Karpas-422 (cell line): ENCODE results near the gene RNF225. TPM values are rescaled to one million over a fixed set of nuclear protein-coding genes. Genes with fewer than 3 reads are reported as not detected.
"Not testable (repeated sequence)": the region's sequence is repeated elsewhere in the genome, so short reads cannot be mapped to it uniquely, and the experiment has no call there.

Source experiments
- DNase-seq: peaks from one replicate; pipeline ENCODE4 v3.0.0-alpha.2; 2015
- H2AFZ ChIP-seq: fragments of 200-600 bp; sonication (generic); 2 replicates; pipeline ENCODE4 v1.6.1; 2014; ENCODE audit warnings: antibody characterized with exemption, low read length, mixed read lengths
- H3K27ac ChIP-seq: fragments of 200-600 bp; sonication (generic); 2 replicates; pipeline ENCODE4 v1.5.1; 2014; ENCODE audit warnings: mild to moderate bottlenecking, low read length, moderate library complexity
- H3K27me3 ChIP-seq: fragments of 200-600 bp; sonication (generic); 2 replicates; pipeline ENCODE4 v1.6.1; 2014; ENCODE audit warnings: low read length, mixed read lengths
- H3K36me3 ChIP-seq: fragments of 200-600 bp; sonication (generic); 2 replicates; pipeline ENCODE4 v1.6.1; 2014; ENCODE audit warnings: low read length, mixed read lengths; ENCODE audit not compliant: insufficient read depth
- H3K4me1 ChIP-seq: fragments of 200-600 bp; sonication (generic); 2 replicates; pipeline ENCODE4 v1.6.1; 2014; ENCODE audit warnings: mild to moderate bottlenecking, low read length, mixed read lengths
- H3K4me2 ChIP-seq: fragments of 200-600 bp; sonication (generic); 2 replicates; pipeline ENCODE4 v1.6.1; 2014; ENCODE audit warnings: low read length, low read depth, mild to moderate bottlenecking; ENCODE audit not compliant: poor library complexity, severe bottlenecking
- H3K4me3 ChIP-seq: fragments of 200-600 bp; sonication (generic); 2 replicates; pipeline ENCODE4 v1.5.1; 2014; ENCODE audit warnings: mild to moderate bottlenecking, antibody characterized with exemption, low read length, mixed read lengths
- H3K79me2 ChIP-seq: fragments of 200-600 bp; sonication (generic); 2 replicates; pipeline ENCODE4 v1.6.1; 2014; ENCODE audit warnings: mild to moderate bottlenecking, low read length, mixed read lengths
- H3K9ac ChIP-seq: fragments of 200-600 bp; sonication (generic); 2 replicates; pipeline ENCODE4 v1.6.0; 2014; ENCODE audit warnings: low read length
- H3K9me2 ChIP-seq: fragments of 200-600 bp; sonication (generic), shearing (Covaris generic); replicated peaks from 2 replicates; pipeline ENCODE4 v1.6.0; 2014; ENCODE audit warnings: mild to moderate bottlenecking, low read length, moderate library complexity; ENCODE audit not compliant: insufficient read depth
- H3K9me3 ChIP-seq: fragments of 300-700, 200-600 bp; sonication (generic); 2 replicates; pipeline ENCODE4 v1.6.1; 2014; ENCODE audit warnings: low read length, mixed read lengths
- H4K20me1 ChIP-seq: fragments of 200-600 bp; sonication (generic); 2 replicates; pipeline ENCODE4 v1.6.1; 2014; ENCODE audit warnings: mild to moderate bottlenecking, antibody characterized with exemption, low read length, low read depth; ENCODE audit not compliant: insufficient read depth
- total RNA-seq: library from RNA; depleted of rRNA; stranded (reverse); fragments of >200 nt; shearing (Covaris generic); gene quantifications from 2 replicates; pipeline ENCODE4 v1.2.3, GENCODE V29; 2014; ENCODE audit warnings: low replicate concordance; rRNA removed

Gene RNF225
- total RNA-seq: 0.90 and 0.97 TPM in 2 replicates

DNA sequence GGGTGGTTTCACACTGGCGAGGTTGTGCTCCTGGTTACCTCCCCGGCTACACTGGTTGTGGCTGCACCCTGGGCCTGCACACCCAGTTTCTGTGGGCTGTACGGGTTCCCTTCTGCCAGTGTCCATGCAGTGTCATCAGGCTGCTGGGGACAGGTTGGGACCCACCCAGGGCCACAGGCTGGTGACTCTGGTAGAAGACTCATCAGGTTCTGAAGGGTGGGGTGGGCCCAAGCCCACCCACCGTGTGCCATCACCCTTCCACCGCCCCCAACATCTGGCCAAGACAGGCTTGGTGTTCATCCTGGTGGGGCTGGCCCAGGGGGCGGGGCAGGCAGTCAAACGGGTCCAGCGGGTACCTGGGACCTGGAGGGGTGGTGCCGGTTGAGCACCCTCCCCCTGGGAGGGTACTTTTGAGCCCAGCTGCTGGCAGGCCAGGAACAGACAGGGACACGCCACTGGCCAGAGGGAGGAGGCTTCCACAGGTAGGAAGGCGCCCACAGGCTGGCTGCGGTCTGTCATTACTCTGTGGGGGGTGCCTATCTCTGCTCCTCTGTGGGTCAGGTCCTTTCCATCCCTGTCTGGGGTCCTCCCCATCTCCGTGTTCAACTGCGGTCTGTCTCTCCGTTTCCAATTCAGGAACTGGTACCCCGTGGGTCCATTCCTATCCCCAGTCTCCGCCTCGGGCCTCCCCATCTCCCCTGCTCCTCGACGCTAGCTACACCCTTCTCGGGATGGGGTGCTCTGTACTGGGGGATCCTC is at the start of gene RNF225:
Gene RNF225 (plus strand): TSS at position 437 of the 759 bp plus-strand sequence. CDS start 434 bp downstream, outside the sequence.
- Histone ChIP-seq H3K36me3 (peaks cover 30% of the 10 kb centered on the region), H3K9ac (no peak within 1 kb of the TSS)

GRCh38 chr19:58346961-58347929 is 48.2 kb upstream of the RNF225 start:
- Histone ChIP-seq H3K9me3 (no peaks in the 10 kb centered on the region), H3K27ac (no peak overlapping the region), H3K27me3 (no peaks in the 10 kb centered on the region), H4K20me1 (no peaks in the 10 kb centered on the region), H2AFZ (peak overlapping the region; percentile 76), H3K9me2 (no peaks in the 10 kb centered on the region), H3K9ac (peak overlapping the region; percentile 88), H3K79me2 (peaks cover 38% of the 10 kb centered on the region), H3K4me2 (peak overlapping the region; percentile 77), H3K4me3 (peak overlapping the region; percentile 88), H3K4me1 (peaks cover 22% of the 10 kb centered on the region), H3K36me3 (no peaks in the 10 kb centered on the region)
- DNase-seq: peak; percentile 95

More for the DNA sequence above, at the start of gene RNF225:
- no peak within 1 kb of the TSS for H2AFZ ChIP-seq
- no peaks in the 10 kb centered on the region for H3K27me3 ChIP-seq
- H4K20me1 ChIP-seq: peaks cover 39% of the 10 kb centered on the region
- no peaks in the 10 kb centered on the region for H3K9me3 ChIP-seq
- no peak within 1 kb of the TSS for H3K27ac ChIP-seq
- no peak within 1 kb of the TSS for H3K4me2 ChIP-seq
- peak; percentile 72 for DNase-seq
- H3K9me2 ChIP-seq: no peaks in the 10 kb centered on the region
- H3K4me3 ChIP-seq: no peak within 1 kb of the TSS
- peaks cover 3% of the 10 kb centered on the region for H3K4me1 ChIP-seq
- H3K79me2 ChIP-seq: peaks cover 7% of the 10 kb centered on the region

GRCh38 chr19:58348080-58348479 is 47.4 kb upstream of the RNF225 start:
- H3K36me3 ChIP-seq, H3K9me2 ChIP-seq, DNase-seq, H3K9me3 ChIP-seq, H3K27me3 ChIP-seq, H3K27ac ChIP-seq, H4K20me1 ChIP-seq: not testable (repeated sequence)
- Histone ChIP-seq H3K79me2 (peaks cover 38% of the 10 kb centered on the region), H3K4me3 (peak overlapping the region; percentile 88), H3K9ac (peak overlapping the region; percentile 88), H3K4me2 (peak overlapping the region; percentile 77), H3K4me1 (peaks cover 22% of the 10 kb centered on the region), H2AFZ (peak overlapping the region; percentile 62)

- H3K9ac ChIP-seq: no peak overlapping the region
- no peaks in the 10 kb centered on the region for H3K36me3 ChIP-seq
- H3K27ac ChIP-seq: no peak overlapping the region
- peak overlapping the region; percentile 77 for H3K4me2 ChIP-seq
- H3K4me1 ChIP-seq: peaks cover 22% of the 10 kb centered on the region
- H3K9me2 ChIP-seq: no peaks in the 10 kb centered on the region
- no peak overlapping the region for H3K4me3 ChIP-seq
- no peak for DNase-seq
- H3K79me2 ChIP-seq: peaks cover 38% of the 10 kb centered on the region
- no peak overlapping the region for H2AFZ ChIP-seq
- no peaks in the 10 kb centered on the region for H4K20me1 ChIP-seq
- H3K27me3 ChIP-seq: no peaks in the 10 kb centered on the region
- no peaks in the 10 kb centered on the region for H3K9me3 ChIP-seq
These were observed 45.9 kb upstream of the RNF225 start for GRCh38 chr19:58349590-58349989.

DNA sequence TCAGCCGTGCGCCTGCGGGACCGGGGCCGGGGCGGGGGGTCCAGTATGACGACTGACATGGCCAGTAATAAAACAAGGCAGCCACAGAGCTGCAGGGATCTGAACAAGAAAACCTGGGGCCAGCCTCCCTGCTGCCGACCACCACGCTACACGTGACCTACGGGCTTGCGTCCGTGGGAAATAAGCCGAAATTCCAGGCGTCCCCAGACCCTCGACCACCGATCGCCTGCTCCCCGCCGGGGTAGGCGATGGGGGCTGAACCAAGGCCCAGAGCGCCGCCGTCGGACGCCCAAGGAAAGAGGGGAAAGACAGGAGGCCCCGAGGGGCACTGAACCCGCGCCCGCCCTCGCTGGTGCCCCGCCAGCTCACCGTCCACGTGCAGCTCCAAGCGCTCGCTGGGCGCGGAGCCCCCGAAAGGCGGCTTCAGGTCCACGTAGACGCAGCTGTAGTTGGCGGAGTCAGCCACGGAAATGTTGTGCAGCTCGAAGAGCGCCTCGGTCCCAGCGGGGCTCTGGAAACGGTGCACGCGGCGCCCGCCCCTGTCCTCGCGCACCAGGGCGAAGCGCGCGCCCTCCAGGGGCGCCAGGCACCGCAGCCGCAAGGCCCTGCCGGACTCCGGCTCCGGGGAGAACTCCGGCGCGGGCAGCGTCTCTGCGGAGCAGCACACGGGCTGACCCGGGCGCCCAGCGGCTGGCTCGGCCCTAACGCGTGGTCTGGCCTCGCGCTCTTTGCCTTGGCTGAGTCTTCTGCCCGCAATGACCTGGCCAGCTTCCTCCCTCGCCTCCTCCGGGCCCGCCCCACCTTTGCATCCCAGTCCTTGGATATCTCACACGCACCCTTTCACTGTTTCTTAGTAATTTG is 45.2 kb upstream of the RNF225 start:
- Histone ChIP-seq H3K4me2 (no peak overlapping the region), H3K4me3 (no peak overlapping the region), H3K79me2 (peaks cover 38% of the 10 kb centered on the region), H2AFZ (no peak overlapping the region), H3K36me3 (no peaks in the 10 kb centered on the region), H4K20me1 (no peaks in the 10 kb centered on the region), H3K27me3 (no peaks in the 10 kb centered on the region), H3K27ac (no peak overlapping the region), H3K9me2 (no peaks in the 10 kb centered on the region), H3K4me1 (peaks cover 22% of the 10 kb centered on the region), H3K9ac (no peak overlapping the region), H3K9me3 (no peaks in the 10 kb centered on the region)
- DNase-seq: no peak

DNA sequence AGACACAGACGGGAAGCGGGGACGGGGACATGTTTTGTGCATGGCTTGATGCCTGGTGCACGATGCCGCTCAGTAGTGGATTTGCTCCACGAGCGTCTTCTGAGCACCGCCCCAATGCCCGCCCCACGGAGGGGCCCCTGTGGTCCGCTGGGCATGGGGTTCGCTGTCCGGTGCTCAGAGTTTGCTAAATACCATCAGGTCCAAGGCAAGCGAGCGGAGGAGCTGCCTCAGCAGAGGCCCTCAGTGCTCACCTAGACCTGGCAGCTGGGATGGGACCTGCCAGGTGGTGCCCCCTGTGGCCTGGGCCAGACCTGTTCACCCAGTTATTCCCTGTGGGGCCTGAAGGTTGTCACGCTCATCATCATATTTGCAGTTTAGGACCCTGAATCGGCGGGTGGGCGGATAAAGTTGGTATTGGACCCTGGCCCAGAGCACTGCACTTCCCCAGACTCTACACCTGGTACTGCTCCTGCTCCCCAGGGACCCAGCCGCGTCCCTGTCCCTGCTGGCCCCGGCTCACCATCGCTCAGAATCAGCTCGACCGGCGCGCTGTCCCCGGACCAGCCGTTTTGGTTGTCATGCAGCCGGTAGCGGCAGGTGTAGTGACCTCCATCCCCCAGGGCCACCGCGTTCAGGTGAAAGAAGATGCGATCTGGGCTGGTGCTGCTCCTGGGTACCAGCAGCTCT is 44.4 kb upstream of the RNF225 start:
- DNase-seq: no peak

DNA sequence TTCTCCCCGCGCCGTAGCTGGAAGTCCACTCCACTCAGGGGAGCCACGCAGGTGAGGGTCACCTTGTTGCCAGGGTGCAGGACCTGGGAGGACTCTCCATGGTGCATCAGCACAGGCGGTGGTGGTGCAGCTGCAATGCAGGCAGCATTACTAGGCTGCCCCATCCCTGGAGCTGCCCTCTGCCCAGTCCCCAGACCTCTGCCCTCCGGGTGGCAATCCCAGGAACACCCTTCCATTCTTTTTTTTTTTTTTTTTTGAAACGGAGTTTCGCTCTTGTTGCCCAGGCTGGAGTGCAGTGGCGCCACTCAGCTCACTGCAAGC is 43.9 kb upstream of the RNF225 start:
- Histone ChIP-seq H3K9me2 (no peaks in the 10 kb centered on the region), H3K4me1 (peaks cover 22% of the 10 kb centered on the region), H3K4me2 (no peak overlapping the region), H3K4me3 (no peak overlapping the region), H3K79me2 (peaks cover 32% of the 10 kb centered on the region), H3K27ac (no peak overlapping the region), H3K9me3 (no peaks in the 10 kb centered on the region), H2AFZ (no peak overlapping the region), H3K9ac (no peak overlapping the region), H3K27me3 (no peaks in the 10 kb centered on the region), H4K20me1 (no peaks in the 10 kb centered on the region), H3K36me3 (no peaks in the 10 kb centered on the region)
- no peak for DNase-seq

More for the DNA sequence above, 44.4 kb upstream of the RNF225 start:
- H3K36me3 ChIP-seq: no peaks in the 10 kb centered on the region
- no peak overlapping the region for H3K27ac ChIP-seq
- no peaks in the 10 kb centered on the region for H3K9me2 ChIP-seq
- no peak overlapping the region for H3K4me3 ChIP-seq
- no peak overlapping the region for H3K9ac ChIP-seq
- peaks cover 34% of the 10 kb centered on the region for H3K79me2 ChIP-seq
- no peaks in the 10 kb centered on the region for H3K9me3 ChIP-seq
- peaks cover 22% of the 10 kb centered on the region for H3K4me1 ChIP-seq
- H3K4me2 ChIP-seq: no peak overlapping the region
- H3K27me3 ChIP-seq: no peaks in the 10 kb centered on the region
- no peak overlapping the region for H2AFZ ChIP-seq
- H4K20me1 ChIP-seq: no peaks in the 10 kb centered on the region
